ENCODE results near the gene RUFY3.

DNA sequence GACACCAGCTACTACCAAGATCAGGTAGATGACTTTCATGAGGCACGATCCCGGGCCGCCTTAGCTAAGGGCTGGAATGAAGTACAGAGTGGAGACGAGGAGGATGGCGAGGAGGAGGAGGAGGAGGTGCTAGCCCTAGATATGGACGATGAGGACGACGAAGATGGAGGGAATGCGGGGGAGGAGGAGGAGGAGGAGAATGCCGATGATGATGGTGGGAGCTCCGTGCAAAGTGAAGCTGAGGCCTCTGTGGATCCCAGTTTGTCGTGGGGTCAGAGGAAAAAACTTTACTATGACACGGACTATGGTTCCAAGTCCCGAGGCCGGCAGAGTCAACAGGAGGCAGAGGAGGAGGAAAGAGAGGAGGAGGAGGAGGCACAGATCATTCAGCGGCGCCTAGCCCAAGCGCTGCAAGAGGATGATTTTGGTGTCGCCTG is 33.0 kb upstream of the RUFY3 start:
- TF ChIP-seq, protein P1, sequence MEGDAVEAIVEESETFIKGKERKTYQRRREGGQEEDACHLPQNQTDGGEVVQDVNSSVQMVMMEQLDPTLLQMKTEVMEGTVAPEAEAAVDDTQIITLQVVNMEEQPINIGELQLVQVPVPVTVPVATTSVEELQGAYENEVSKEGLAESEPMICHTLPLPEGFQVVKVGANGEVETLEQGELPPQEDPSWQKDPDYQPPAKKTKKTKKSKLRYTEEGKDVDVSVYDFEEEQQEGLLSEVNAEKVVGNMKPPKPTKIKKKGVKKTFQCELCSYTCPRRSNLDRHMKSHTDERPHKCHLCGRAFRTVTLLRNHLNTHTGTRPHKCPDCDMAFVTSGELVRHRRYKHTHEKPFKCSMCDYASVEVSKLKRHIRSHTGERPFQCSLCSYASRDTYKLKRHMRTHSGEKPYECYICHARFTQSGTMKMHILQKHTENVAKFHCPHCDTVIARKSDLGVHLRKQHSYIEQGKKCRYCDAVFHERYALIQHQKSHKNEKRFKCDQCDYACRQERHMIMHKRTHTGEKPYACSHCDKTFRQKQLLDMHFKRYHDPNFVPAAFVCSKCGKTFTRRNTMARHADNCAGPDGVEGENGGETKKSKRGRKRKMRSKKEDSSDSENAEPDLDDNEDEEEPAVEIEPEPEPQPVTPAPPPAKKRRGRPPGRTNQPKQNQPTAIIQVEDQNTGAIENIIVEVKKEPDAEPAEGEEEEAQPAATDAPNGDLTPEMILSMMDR (conservative IDR thresholded peaks at IDR 0.05; ENCODE audit: low read depth, low read length), result no peak
- TF ChIP-seq EZH2 (IDR thresholded peaks at IDR 0.05; ENCODE audit: borderline replicate concordance, low read depth, low read length, poor library complexity, severe bottlenecking), result no peak

Measured in A673 (cell line).